SH-SY5Y (cell line): ENCODE data around the gene PDE4B.

Experiments
- GATA2 ChIP-seq: IDR thresholded peaks from 2 replicates; pipeline ENCODE4 v1.6.1; 2011; ENCODE audit warnings: mild to moderate bottlenecking, low read depth, low read length
- GATA3 ChIP-seq: IDR thresholded peaks from 2 replicates; pipeline ENCODE4 v1.6.1; 2011; ENCODE audit warnings: low read depth, mild to moderate bottlenecking, low read length, moderate library complexity

DNA sequence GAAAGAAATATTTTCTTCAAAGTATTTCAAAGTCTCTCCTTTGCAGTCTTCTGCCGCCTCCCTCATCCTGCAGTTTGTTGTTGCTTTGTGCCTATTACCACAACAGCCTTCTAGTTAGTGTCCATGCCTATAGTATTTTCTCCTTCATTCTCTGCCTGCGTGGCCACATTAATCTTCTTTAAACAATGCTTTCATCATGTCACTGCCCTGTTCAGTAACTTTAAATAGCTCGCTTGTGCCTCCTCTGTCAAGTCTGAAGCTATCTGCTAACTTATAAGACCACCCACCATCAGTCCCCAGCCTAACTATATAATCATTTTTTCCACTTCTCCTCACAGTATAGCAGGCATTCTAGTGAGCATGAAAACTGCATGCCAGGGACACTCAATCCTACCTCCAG lies 290.3 kb downstream of the PDE4B start:
- TF ChIP-seq GATA2 (no peak), GATA3 (no peak)
